CD8-positive, alpha-beta memory T cell (primary cell): ENCODE results near the gene KCNJ5. TPM values are rescaled to one million over a fixed set of nuclear protein-coding genes. Genes with fewer than 3 reads are reported as not detected.

Source experiments
- CTCF ChIA-PET: fragments of 350-600 bp; sonication (Branson Sonifier 250); formaldehyde crosslinking; loops from one replicate; lab custom pipeline; 2021; ENCODE audit warnings: antibody characterized with exemption; lab: Charles Lee
- POLR2A ChIA-PET: fragments of 350-600 bp; sonication (Branson Sonifier 250); formaldehyde crosslinking; loops from one replicate; lab custom pipeline; 2021; ENCODE audit warnings: antibody characterized with exemption; lab: Charles Lee
- DNase-seq, 5 donors: peaks; one replicate each; pipeline versions ENCODE4 v3.0.0 to v3.0.0-alpha.2; 2020 to 2022; ENCODE audit warnings: mixed read lengths in 1 of 5
- H3K27ac ChIP-seq: one replicate; pipeline ENCODE4 v1.7.0; 2013; ENCODE audit warnings: low read depth, mild to moderate bottlenecking, low read length, moderate library complexity
- H3K27me3 ChIP-seq: 2 replicates; pipeline ENCODE4 v1.7.0; 2013; ENCODE audit warnings: low read length, mild to moderate bottlenecking; ENCODE audit not compliant: insufficient read depth, poor library complexity, severe bottlenecking
- H3K36me3 ChIP-seq: 2 replicates; pipeline ENCODE4 v1.7.0; 2013; ENCODE audit warnings: mild to moderate bottlenecking, low read length, moderate library complexity; ENCODE audit not compliant: insufficient read depth
- H3K4me1 ChIP-seq: 2 replicates; pipeline ENCODE4 v1.7.0; 2013; ENCODE audit warnings: mild to moderate bottlenecking, low read length, moderate library complexity; ENCODE audit not compliant: insufficient read depth
- H3K4me3 ChIP-seq: 2 replicates; pipeline ENCODE4 v1.7.0; 2013; ENCODE audit warnings: mild to moderate bottlenecking, low read length
- H3K9me3 ChIP-seq: 2 replicates; pipeline ENCODE4 v1.7.0; 2013; ENCODE audit warnings: mild to moderate bottlenecking, low read length
- H3K27ac Mint-ChIP-seq, 8 donors: one replicate each; pipeline ENCODE4 v1.8.0; 2020 to 2021; ENCODE audit warnings: mixed read lengths in 8 of 8, mild to moderate bottlenecking in 6 of 8, inconsistent platforms in 3 of 8, moderate library complexity in 3 of 8
- H3K27me3 Mint-ChIP-seq, 2 donors: one replicate each; pipeline ENCODE4 v1.8.0; 2020 to 2021; ENCODE audit warnings: mixed read lengths in 2 of 2, mild to moderate bottlenecking in 1 of 2, moderate library complexity in 1 of 2
- H3K36me3 Mint-ChIP-seq, 3 donors: one replicate each; pipeline ENCODE4 v1.8.0; 2020 to 2021; ENCODE audit warnings: mixed read lengths in 3 of 3, inconsistent platforms in 1 of 3, mild to moderate bottlenecking in 1 of 3
- H3K4me1 Mint-ChIP-seq, 3 donors: one replicate each; pipeline ENCODE4 v1.8.0; 2020 to 2021; ENCODE audit warnings: mixed read lengths in 3 of 3, inconsistent platforms in 1 of 3, mild to moderate bottlenecking in 1 of 3
- H3K4me3 Mint-ChIP-seq, 7 donors: one replicate each; pipeline ENCODE4 v1.8.0; 2020 to 2021; ENCODE audit warnings: mixed read lengths in 7 of 7, mild to moderate bottlenecking in 6 of 7, moderate library complexity in 4 of 7, inconsistent platforms in 2 of 7
- H3K9me3 Mint-ChIP-seq, 5 donors: one replicate each; pipeline ENCODE4 v1.8.0; 2020 to 2022; ENCODE audit warnings: mixed read lengths in 5 of 5, mild to moderate bottlenecking in 3 of 5, moderate library complexity in 2 of 5, inconsistent platforms in 1 of 5
- polyA plus RNA-seq: library from polyadenylated mRNA; unstranded; fragments of 300-500 nt; fragmentation: Illumina TruSeq; gene quantifications from one replicate; pipeline ENCODE4 v1.2.3, GENCODE V29; 2021
- total RNA-seq, 2 experiments: library from RNA; stranded (reverse); gene quantifications; one replicate each; pipeline ENCODE4 v1.2.3, GENCODE V29; 2021

The KCNJ5 gene
- total and polyA plus RNA-seq, 3 experiments from 2014 or later, result 0.04 TPM; not detected in 2

GRCh38 chr11:128898580-128899344 lies 7.6 kb downstream of the KCNJ5 start:
- H3K27ac Mint-ChIP-seq, result no peak overlapping the region
- Histone ChIP-seq H3K36me3 (no peaks in the 10 kb centered on the region), H3K4me3 (no peak overlapping the region), H3K4me1 (no peaks in the 10 kb centered on the region), H3K27ac (no peak overlapping the region), H3K27me3 (no peaks in the 10 kb centered on the region), H3K9me3 (no peaks in the 10 kb centered on the region)
- DNase-seq, result no peak
- CTCF ChIA-PET, result no interaction called here
- POLR2A ChIA-PET, result no interaction called here
- peaks cover 0 to 5% (median 2%) of the 10 kb centered on the region in 3 donors for H3K4me1 Mint-ChIP-seq
- H3K36me3 Mint-ChIP-seq, result no peaks in the 10 kb centered on the region
- no peaks in the 10 kb centered on the region for H3K9me3 Mint-ChIP-seq
- no peak overlapping the region for H3K4me3 Mint-ChIP-seq
- peaks cover 17% of the 10 kb centered on the region in 2 donors for H3K27me3 Mint-ChIP-seq

GRCh38 chr11:128900468-128900867 lies 9.3 kb downstream of the KCNJ5 start:
- Histone ChIP-seq H3K4me3 (no peak overlapping the region), H3K9me3 (no peaks in the 10 kb centered on the region), H3K27me3 (no peaks in the 10 kb centered on the region), H3K36me3 (no peaks in the 10 kb centered on the region), H3K27ac (no peak overlapping the region), H3K4me1 (no peaks in the 10 kb centered on the region)
- H3K27ac Mint-ChIP-seq, result no peak overlapping the region
- peaks cover 5 to 16% (median 11%) of the 10 kb centered on the region in 3 donors for H3K4me1 Mint-ChIP-seq
- no peak overlapping the region for H3K4me3 Mint-ChIP-seq
- no peaks in the 10 kb centered on the region for H3K36me3 Mint-ChIP-seq
- H3K9me3 Mint-ChIP-seq, result no peaks in the 10 kb centered on the region
- H3K27me3 Mint-ChIP-seq, result peaks cover 5 to 14% of the 10 kb centered on the region in 2 donors
- CTCF ChIA-PET, result no interaction called here
- POLR2A ChIA-PET, result no interaction called here
- DNase-seq, result no peak

GRCh38 chr11:128901653-128902514 lies 10.7 kb downstream of the KCNJ5 start:
- H3K27ac Mint-ChIP-seq, result peak overlapping the region in 1 of 8 donors; percentile 28
- Histone ChIP-seq H3K27me3 (peaks cover 7% of the 10 kb centered on the region), H3K36me3 (no peaks in the 10 kb centered on the region), H3K9me3 (no peaks in the 10 kb centered on the region), H3K4me3 (no peak overlapping the region), H3K4me1 (peaks cover 5% of the 10 kb centered on the region), H3K27ac (no peak overlapping the region)
- peak overlapping the region in 2 of 7 donors; percentile 7 to 27 for H3K4me3 Mint-ChIP-seq
- no peak for DNase-seq
- ChIA-PET CTCF (no interaction called here), POLR2A (no interaction called here)
- peaks cover 13 to 25% (median 17%) of the 10 kb centered on the region in 3 donors for H3K4me1 Mint-ChIP-seq
- no peaks in the 10 kb centered on the region for H3K9me3 Mint-ChIP-seq
- peaks cover 6 to 12% of the 10 kb centered on the region in 2 donors for H3K27me3 Mint-ChIP-seq
- no peaks in the 10 kb centered on the region for H3K36me3 Mint-ChIP-seq

GRCh38 chr11:128902515-128903066 lies 11.4 kb downstream of the KCNJ5 start:
- DNase-seq, result no peak
- no peaks in the 10 kb centered on the region for H3K9me3 ChIP-seq
- H3K36me3 ChIP-seq, result no peaks in the 10 kb centered on the region
- Mint-ChIP-seq H3K36me3 (no peaks in the 10 kb centered on the region), H3K4me1 (peaks cover 13 to 25% (median 17%) of the 10 kb centered on the region in 3 donors), H3K27ac (no peak overlapping the region), H3K27me3 (peaks cover 9 to 16% of the 10 kb centered on the region in 2 donors), H3K9me3 (no peaks in the 10 kb centered on the region), H3K4me3 (peak overlapping the region in 1 of 7 donors; percentile 27)
- H3K4me3 ChIP-seq, result no peak overlapping the region
- CTCF ChIA-PET, result interaction anchor here (6.6 kb wide), 1 partner anchor 17 kb away, joined by 43 read pairs; no protein-coding TSS in a partner anchor
- peaks cover 5% of the 10 kb centered on the region for H3K4me1 ChIP-seq
- H3K27me3 ChIP-seq, result peaks cover 7% of the 10 kb centered on the region
- H3K27ac ChIP-seq, result no peak overlapping the region
- POLR2A ChIA-PET, result no interaction called here

- POLR2A ChIA-PET, result no interaction called here
- peak overlapping the region; percentile 61 to 86 (median 73) for H3K4me3 Mint-ChIP-seq
- Histone ChIP-seq H3K36me3 (no peaks in the 10 kb centered on the region), H3K9me3 (no peaks in the 10 kb centered on the region), H3K27ac (no peak overlapping the region), H3K4me1 (peaks cover 5% of the 10 kb centered on the region), H3K4me3 (no peak overlapping the region), H3K27me3 (peaks cover 7% of the 10 kb centered on the region)
- CTCF ChIA-PET, result interaction anchor here (6.6 kb wide), 1 partner anchor 18 kb away, joined by 43 read pairs; no protein-coding TSS in a partner anchor
- peak overlapping the region in 1 of 8 donors; percentile 5 for H3K27ac Mint-ChIP-seq
- no peak for DNase-seq
- H3K9me3 Mint-ChIP-seq, result no peaks in the 10 kb centered on the region
- no peaks in the 10 kb centered on the region for H3K36me3 Mint-ChIP-seq
- peaks cover 13 to 26% (median 17%) of the 10 kb centered on the region in 3 donors for H3K4me1 Mint-ChIP-seq
- H3K27me3 Mint-ChIP-seq, result peaks cover 13 to 17% of the 10 kb centered on the region in 2 donors
Observed at GRCh38 chr11:128903248-128904061, 12.3 kb downstream of the KCNJ5 start.

GRCh38 chr11:128904303-128904655 lies 13.1 kb downstream of the KCNJ5 start:
- Mint-ChIP-seq H3K4me3 (peak overlapping the region; percentile 61 to 88 (median 82)), H3K4me1 (peaks cover 13 to 29% (median 17%) of the 10 kb centered on the region in 3 donors), H3K36me3 (no peaks in the 10 kb centered on the region), H3K27ac (peak overlapping the region in 4 of 8 donors; percentile 10 to 69 (median 36)), H3K9me3 (no peaks in the 10 kb centered on the region), H3K27me3 (peaks cover 19 to 20% of the 10 kb centered on the region in 2 donors)
- Histone ChIP-seq H3K27ac (no peak overlapping the region), H3K4me1 (peaks cover 5% of the 10 kb centered on the region), H3K9me3 (no peaks in the 10 kb centered on the region), H3K4me3 (no peak overlapping the region), H3K27me3 (peaks cover 12% of the 10 kb centered on the region), H3K36me3 (no peaks in the 10 kb centered on the region)
- POLR2A ChIA-PET, result no interaction called here
- DNase-seq, result no peak
- CTCF ChIA-PET, result interaction anchor here (1.9 to 6.6 kb wide), 2 partner anchors 14 to 19 kb away, joined by 4 to 43 read pairs; no protein-coding TSS in a partner anchor

GRCh38 chr11:128904656-128905344 lies 13.6 kb downstream of the KCNJ5 start:
- Histone ChIP-seq H3K27ac (no peak overlapping the region), H3K36me3 (no peaks in the 10 kb centered on the region), H3K27me3 (peaks cover 16% of the 10 kb centered on the region), H3K4me1 (peaks cover 5% of the 10 kb centered on the region), H3K4me3 (peak overlapping the region; percentile 50), H3K9me3 (no peaks in the 10 kb centered on the region)
- Mint-ChIP-seq H3K27me3 (peaks cover 24% of the 10 kb centered on the region in 2 donors), H3K27ac (peak overlapping the region in 4 of 8 donors; percentile 1 to 39 (median 24)), H3K4me1 (peaks cover 13 to 29% (median 17%) of the 10 kb centered on the region in 3 donors), H3K36me3 (no peaks in the 10 kb centered on the region), H3K4me3 (peak overlapping the region; percentile 61 to 88 (median 82)), H3K9me3 (no peaks in the 10 kb centered on the region)
- no peak for DNase-seq
- POLR2A ChIA-PET, result no interaction called here
- CTCF ChIA-PET, result interaction anchor here (1.0 to 6.6 kb wide), 4 partner anchors 12 to 23 kb away, joined by 3 to 43 read pairs (median 4); no protein-coding TSS in a partner anchor
